LHCN-M2 (cell line): ENCODE results near the gene HLA-B. TPM values are rescaled to one million over a fixed set of nuclear protein-coding genes. Genes with fewer than 3 reads are reported as not detected.
"Not testable (repeated sequence)": the region's sequence is repeated elsewhere in the genome, so short reads cannot be mapped to it uniquely, and the experiment has no call there.

Experiments
- DNase-seq: peaks from one replicate; pipeline ENCODE4 v3.0.0-alpha.2; 2012; ENCODE audit warnings: low read depth
- total RNA-seq: library from RNA; depleted of rRNA; stranded (reverse); fragments of >200 nt; gene quantifications from 2 replicates; pipeline ENCODE4 v1.2.3, GENCODE V29; 2014

The HLA-B gene
- total RNA-seq, 1 experiment from 2014 or later: 58.7 TPM

- no peak for DNase-seq
Observed at GRCh38 chr6:31385041-31385440, 28.1 kb upstream of the HLA-B start.

GRCh38 chr6:31383149-31383548, 26.2 kb upstream of the HLA-B start:
- DNase-seq: no peak

- no peak for DNase-seq
Observed at GRCh38 chr6:31381666-31382065, 24.7 kb upstream of the HLA-B start.

DNA sequence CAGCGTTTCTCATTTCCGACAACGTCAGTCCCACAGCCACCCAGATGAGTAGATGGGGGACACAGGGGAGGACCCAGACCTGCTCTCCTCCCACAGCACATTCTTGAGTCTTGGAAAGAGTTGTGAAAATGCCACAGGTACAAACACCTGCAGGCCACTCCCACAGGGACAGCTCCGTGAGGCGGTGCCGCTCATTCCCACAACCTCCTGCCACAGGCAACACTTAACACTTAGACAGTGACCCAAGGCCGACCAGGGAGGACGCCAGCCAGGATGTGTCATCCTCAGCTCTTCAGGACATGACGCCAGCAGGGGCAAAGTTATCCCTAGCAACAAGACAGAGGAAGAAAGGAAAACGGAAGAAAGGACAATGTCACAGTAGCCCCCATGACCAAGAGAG, 22.9 kb upstream of the HLA-B start:
- DNase-seq: no peak

- no peak for DNase-seq
Observed at GRCh38 chr6:31378721-31379103, 21.7 kb upstream of the HLA-B start.

DNA sequence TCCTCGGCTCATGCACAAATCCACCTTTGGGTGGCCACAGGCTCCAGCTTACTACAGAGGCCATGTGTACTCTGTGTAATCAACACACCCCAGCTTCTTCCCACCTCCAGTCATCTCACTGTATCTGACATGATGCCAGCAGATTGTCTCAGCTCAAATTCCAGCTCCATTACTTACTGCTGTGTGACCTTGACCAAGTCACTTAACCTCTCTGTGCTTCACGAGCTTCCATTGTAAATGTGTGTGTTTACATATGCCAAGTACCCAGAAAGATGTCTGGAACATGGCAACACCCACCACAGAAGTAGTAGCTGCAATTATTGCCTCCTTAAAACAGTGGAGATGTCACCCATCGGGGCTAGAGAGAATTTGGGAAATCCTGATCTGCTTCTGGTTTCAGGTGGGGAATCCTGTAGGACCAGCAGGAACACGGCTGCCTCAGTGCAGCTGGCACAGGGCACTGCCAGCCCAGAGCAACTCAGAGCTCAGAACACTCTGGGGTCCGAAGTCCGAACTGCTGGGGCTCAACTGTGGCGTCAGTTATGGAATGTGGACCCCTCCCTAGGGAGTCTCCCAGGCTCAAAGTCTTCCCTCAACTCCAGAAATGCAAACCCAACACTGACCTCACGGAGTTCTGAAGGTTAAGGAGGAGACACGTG, 21.2 kb upstream of the HLA-B start:
- DNase-seq: no peak

- no peak for DNase-seq
Observed at GRCh38 chr6:31377029-31377428, 20.1 kb upstream of the HLA-B start.

DNA sequence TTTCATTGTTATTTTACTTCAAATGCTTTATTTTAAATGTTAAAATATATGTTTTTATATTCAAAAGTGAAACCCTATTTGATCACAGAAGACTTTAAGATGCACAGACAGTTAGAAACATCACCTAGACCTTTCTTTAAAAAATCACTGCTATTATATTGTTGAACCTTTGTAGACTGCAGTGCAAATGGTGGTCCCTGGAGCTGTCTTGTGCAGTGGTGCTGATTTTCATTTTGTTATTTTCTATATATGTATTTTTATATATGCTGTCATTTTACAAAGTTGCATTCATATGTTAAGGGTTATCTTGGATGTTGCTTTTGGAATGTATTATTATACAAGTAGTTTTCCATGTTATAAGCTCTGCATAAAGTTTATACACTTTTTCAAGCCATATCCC, 18.7 kb upstream of the HLA-B start:
- DNase-seq: no peak

DNA sequence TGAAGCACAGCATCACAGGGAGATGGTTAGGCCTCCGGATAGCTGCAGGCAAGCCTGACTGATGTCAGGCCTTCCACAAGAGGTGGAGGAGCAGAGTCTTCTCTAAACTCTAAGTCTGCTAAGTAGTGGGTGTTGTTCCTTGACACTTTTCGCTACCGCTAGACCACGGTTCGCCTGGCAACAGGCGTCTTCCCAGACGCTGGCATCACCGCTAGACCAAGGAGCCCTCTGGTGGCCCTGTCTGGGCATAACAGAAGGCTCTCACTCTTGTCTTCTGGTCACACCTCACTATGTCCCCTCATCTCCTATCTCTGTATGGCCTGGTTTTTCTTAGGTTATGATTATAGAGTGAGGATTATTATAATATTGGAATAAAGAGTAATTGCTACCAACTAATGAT, 17.1 kb upstream of the HLA-B start:
- not testable (repeated sequence) for DNase-seq

DNA sequence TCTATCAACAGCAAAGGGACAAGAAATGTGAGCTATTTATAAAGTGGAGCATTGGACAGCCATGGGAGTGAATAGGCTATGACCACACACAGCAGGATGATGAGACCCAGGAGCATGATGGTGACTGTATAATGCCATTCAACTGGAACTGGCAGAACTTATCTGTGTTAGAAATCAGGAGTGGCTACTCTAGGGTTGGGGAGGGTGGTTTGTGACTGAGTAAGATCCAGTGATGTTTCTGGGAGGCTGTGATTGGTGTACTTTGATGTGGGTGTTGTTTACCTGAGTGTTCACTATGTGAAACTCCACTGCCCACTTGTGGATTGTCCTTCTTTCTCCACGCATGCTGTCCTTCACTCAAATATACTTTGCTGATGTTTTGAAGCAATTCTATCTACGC, 11.5 kb upstream of the HLA-B start:
- no peak for DNase-seq

- DNase-seq: peak; percentile 74
Observed at GRCh38 chr6:31366693-31367470, 9.9 kb upstream of the HLA-B start.

GRCh38 chr6:31365864-31366263, 8.9 kb upstream of the HLA-B start:
- DNase-seq: no peak

DNA sequence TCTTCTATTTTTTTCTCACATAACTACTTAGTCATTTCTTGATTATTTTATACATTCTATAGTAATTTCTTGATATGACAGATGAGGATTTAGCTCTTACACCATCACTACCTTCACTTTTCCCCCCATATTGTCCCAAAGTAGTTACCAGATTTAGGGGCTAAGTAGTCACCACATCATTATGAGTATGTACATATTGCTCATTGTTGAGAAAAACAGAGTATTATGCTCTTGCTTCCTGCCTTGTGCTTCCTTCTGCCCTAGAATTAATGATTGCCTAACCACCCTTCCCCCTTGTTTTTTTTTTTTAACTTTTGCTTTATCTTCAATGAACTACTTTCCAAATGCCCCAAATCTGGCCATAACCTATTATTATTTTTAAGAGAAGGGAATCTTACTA, 6.8 kb upstream of the HLA-B start:
- DNase-seq: no peak

DNA sequence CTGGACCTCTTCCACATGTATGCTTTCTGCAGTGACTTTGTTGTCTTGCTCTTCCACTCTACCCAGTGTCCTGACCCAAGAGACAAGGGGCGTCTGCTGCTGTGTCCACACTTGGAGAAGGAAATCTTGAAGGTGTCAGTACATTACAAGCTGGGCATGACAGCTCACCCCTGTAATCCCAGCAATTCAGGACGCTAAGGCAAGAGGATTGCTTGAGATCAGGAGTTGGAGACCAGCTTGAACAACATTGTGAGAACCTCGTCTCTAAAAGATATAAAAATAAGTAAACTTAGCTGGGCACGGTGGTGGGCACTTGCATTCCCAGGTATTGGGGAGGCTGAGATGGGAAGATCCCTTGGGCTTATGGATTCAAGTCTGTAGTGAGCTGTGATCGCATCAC, 5.8 kb upstream of the HLA-B start:
- no peak for DNase-seq

DNA sequence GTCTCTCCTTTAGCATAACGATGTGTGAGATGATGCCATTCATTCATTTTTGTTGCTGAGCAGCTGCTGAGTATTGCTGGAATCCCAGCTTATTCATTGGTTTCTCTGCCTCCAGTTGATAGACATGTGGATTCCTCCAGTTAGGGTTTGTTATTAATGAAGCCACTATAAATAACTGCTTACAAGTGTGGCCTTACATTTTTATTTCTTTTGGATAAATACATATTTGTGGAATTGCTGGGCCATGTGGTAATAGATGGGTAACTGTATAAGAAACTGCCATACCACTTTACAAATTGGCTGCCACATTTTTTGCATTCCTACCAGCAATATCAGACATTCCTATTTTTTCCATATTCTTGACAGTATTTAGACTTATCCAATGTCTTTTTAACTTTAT, 2.6 kb upstream of the HLA-B start:
- no peak for DNase-seq

DNA sequence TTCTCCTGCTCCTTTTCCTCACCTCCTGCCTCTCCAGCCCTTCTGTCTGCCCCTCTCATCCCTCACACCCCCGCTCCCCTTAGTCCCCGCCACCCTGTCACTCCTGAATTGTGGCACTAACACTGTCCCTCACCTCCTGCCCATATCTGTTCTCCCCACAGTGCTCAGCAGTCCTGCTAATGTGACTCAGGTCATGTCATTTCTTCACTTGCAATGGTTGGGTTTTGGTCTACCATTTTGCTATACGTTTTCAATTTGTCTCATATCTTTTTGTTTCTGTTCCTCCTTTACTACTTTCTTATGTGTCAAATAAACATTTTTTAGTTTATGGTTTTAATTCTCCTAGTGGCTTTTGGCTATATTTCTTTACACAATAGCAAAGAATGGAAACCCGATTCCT, 1.3 kb upstream of the HLA-B start:
- DNase-seq: no peak

DNA sequence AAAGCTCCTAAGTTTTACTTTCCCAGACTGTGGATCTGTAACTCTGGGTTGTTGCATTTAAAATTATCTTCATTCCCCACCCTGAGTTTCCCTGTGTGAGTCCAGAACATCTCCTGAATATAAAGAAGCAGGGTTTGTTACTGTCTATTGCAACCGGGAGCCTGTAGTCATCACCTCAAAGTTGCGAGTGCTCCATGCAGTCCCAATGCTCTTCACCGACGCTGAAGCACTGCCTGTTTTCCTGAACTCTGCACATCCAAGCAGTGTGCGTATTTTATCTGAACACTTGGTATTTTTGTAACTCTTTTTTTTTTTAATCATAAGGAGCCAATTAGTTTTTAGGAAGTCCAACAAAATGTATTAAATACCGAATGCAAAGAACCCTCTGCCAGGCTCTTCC, 907 bp upstream of the HLA-B start:
- DNase-seq: no peak

DNA sequence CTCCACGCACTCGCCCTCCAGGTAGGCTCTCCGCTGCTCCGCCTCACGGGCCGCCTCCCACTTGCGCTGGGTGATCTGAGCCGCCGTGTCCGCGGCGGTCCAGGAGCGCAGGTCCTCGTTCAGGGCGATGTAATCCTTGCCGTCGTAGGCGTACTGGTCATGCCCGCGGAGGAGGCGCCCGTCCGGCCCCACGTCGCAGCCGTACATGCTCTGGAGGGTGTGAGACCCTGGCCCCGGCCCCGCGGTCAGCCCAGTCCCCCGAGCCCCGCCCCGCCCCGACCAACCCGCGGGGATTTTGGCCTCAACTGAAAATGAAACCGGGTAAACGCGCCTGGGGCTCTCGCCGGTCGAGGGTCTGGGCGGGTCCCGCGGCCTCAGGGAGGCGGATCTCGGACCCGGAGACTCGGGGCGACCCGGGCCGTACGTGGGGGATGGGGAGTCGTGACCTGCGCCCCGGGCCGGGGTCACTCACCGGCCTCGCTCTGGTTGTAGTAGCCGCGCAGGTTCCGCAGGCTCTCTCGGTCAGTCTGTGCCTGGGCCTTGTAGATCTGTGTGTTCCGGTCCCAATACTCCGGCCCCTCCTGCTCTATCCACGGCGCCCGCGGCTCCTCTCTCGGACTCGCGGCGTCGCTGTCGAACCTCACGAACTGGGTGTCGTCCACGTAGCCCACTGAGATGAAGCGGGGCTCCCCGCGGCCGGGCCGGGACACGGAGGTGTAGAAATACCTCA, 598 bp downstream of the HLA-B start:
- no peak for DNase-seq

- no peak for DNase-seq
Observed at GRCh38 chr6:31355583-31355948, 1.4 kb downstream of the HLA-B start.

DNA sequence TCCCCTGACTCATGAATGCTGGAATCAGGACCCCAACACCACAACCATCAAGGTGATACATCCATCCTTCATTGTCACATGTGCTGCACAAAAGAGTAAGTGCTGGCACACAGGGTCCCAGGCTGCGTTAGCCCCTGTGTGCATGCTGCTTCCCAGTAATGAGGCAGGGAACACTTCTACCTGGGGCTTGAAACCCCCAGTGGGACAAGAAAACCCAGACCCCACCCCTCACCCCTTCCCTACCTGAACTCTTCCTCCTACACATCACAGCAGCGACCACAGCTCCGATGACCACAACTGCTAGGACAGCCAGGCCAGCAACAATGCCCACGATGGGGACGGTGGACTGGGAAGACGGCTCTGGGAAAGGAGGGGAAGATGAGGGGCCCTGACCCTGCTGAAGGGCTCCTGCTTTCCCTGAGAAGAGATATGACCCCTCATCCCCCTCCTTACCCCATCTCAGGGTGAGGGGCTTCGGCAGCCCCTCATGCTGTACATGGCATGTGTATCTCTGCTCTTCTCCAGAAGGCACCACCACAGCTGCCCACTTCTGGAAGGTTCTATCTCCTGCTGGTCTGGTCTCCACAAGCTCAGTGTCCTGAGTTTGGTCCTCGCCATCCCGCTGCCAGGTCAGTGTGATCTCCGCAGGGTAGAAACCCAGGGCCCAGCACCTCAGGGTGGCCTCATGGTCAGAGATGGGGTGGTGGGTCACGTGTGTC, 2.0 kb downstream of the HLA-B start:
- DNase-seq: no peak

- DNase-seq: no peak
Observed at GRCh38 chr6:31354158-31354863, 2.7 kb downstream of the HLA-B start.
